Stimulated activated CD8-positive, alpha-beta memory T cell treated with anti-CD3 and anti-CD28 coated beads, Interleukin-15, amount 100 ng/mL, for 24 hours (primary cell): ENCODE results near the gene GARNL3.
A peak's percentile ranks its signal among the peaks of the same experiment; 100 is the strongest.

Experiments used
- DNase-seq: peaks from one replicate; pipeline ENCODE4 v3.0.0-alpha.2; 2020; ENCODE audit warnings: low read depth

GARNL3 gene

DNA sequence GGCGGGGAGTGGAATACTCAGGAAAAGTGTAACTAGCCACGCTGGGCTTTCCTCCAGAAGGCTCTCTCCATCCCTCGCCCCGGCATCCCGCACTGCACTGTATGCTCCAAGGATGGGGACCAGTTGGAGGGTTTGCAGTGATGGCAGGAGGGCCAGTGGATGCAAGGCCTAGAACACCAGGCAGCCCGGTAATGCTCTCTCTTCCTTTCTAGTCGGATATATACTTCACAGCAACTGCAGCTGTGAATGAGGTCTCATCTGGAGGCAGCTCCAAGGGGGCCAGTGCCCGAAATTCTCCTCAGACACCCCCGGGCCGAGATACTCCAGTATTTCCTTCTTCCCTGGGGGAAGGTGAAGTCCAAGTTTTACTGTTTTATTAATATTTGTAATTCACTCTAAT lies 122.4 kb downstream of the GARNL3 start:
- no peak for DNase-seq

DNA sequence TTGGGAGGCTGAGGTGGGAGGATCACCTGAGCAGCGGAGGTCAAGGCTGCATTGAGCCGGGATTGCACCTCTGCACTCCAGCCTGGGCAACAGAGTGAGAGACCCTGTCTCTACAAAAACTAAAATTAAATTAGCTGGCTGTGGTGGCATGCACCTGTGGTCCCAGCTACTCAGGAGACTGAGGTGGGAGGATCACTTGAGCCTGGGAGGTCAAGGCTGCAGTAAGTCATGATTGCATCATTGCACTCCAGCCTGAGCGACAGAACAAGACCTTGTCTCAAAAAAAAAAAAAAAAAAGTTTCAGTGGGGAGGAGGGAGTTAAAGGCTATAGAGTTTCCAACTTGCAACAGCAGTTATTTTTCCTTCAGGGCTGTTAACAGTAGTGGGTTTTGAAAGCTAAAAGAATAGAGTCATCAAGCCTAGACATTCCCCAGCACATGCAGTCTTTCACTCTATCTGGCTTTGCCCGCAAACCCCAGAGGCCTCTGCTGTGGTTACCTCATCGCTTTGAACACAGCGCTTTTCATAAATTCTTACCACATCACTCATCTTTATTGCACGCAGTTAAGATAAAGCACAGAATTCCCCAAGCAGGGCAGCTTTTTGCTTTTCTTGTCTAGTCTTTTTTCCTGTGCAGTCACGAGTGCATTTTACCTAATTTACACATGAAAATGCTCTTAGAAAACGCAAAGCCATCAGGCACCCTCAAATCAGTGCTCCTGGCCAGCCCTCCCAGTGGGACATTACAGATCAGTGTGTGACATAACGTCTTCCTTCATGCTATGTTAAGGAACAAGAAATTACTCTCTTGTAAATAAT lies 123.7 kb downstream of the GARNL3 start:
- peak; percentile 40 for DNase-seq

- DNase-seq = no peak
Observed at GRCh38 chr9:127388856-127389238, 124.3 kb downstream of the GARNL3 start.

DNA sequence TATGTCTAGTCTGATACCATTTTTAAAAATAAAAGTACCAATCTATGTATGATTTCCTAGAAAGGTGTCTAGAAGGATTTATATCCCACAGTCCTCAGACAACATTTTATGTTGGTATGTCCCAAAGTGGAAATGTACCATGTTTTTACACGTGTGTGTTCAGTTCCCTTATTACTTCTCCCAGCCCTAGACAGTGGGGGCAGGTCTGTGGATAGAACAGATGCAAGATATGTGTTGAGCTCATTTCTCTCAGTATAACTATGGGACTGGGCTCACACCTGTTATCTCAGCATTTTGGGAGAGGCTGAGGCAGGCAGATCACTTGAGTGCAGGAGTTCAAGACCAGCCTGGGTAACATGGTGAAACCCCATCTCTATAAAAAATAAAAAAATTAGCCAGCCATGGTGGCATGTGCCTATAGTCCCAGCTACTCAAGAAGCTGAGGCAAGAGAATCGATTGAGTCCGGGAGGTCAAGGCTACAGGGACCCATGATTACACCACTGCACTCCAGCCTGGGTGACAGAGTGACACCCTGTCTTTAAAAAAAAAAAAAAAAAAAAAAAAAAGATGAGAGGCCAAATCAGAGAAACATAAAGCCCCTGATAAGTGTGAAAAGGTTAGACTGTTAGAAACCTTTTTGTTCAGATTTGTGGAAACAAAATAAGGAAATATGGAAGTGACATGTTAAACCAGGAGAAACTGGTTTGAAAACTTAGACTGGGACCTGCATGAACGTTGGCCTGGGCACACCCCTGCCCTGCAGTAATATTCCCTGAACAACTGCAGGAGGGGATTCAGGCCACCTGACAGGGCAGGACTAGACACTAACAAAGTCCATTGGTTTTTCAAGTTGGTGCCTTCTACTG lies 125.0 kb downstream of the GARNL3 start:
- DNase-seq = no peak

DNA sequence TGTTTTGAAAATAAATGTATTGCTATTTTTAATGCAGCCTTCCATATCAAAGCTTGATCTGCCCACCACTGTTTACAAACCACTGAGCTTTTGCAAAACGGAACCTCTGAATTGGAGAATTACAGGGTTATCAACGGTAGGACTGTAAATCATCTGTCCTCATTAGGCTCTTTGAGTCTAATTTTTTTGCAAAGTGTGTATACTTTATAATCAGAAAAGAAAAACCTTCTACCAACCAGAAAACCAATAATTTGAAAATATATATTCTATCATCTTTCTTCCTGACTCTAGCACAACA lies 125.6 kb downstream of the GARNL3 start:
- no peak for DNase-seq

DNA sequence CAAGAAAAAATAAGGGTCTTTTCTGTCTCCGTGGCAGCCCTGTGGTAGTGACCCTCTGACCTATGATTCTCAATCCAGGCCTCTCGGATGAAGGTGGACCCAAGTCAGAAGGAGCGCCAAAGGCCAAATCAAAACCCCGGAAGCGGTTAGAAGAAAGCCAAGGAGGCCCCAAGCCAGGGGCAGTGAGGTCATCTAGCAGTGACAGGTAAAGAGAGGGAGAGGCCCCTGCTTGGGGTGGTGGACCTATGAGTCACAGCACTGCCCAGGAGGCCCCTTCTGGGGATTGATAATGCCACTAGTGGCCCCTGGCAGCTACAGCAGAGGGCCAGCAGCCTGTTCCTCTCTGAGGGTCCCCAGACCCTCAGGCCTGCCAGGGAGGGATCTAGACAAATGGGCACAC lies 126.0 kb downstream of the GARNL3 start:
- no peak for DNase-seq

DNA sequence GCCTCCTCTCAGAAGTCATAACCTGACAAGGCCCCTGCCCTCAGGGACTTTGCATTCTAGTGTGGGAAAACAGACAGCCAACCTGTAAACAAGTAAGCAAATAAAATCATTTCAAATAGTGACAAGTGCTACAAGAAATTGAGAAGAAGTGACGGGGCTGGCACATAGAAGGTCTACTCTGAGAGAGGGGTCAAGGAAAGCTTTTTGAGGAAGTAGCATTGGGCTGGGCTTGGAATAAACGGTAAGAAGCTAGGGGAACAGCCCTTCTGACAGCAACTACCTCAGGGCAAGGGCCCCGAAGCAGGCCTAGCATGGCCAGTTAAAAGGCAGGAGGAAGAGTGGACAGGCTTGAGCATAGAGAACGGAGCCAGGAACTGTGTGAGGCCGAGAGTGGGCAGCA lies 127.6 kb downstream of the GARNL3 start:
- DNase-seq = no peak

- DNase-seq = no peak
Observed at GRCh38 chr9:127392976-127393375, 128.4 kb downstream of the GARNL3 start.

DNA sequence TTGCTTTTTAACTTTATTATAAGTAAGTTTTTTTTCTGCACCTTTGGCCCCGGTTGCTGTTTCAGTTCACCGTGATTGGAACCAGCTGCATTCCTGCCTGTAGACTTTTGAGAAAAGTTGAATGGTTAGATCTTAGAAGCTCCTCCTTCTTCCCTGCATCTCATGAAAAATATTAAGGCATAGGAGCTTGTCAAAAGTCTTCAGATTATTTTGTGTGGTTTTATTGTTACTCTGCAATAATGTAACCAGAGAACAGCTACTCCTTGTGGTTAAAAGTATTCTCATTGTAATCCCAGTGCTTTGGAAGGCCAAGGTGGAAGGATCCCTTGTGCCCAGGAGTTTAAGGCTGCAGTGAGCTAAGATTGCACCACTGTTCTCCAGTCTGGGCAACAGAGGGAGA lies 129.1 kb downstream of the GARNL3 start:
- DNase-seq = no peak

GRCh38 chr9:127395497-127396252 lies 131.1 kb downstream of the GARNL3 start:
- no peak for DNase-seq

- no peak for DNase-seq
Observed at GRCh38 chr9:127396253-127396807, 131.8 kb downstream of the GARNL3 start.

- DNase-seq = peak; percentile 69
Observed at GRCh38 chr9:127396808-127397645, 132.5 kb downstream of the GARNL3 start, which contains the start of gene SLC2A8. Gene SLC2A8 (plus strand): TSS chr9:127397169. CDS start chr9:127397231, 62 bp downstream.

GRCh38 chr9:127397646-127398274 lies 133.2 kb downstream of the GARNL3 start:
- DNase-seq = no peak

DNA sequence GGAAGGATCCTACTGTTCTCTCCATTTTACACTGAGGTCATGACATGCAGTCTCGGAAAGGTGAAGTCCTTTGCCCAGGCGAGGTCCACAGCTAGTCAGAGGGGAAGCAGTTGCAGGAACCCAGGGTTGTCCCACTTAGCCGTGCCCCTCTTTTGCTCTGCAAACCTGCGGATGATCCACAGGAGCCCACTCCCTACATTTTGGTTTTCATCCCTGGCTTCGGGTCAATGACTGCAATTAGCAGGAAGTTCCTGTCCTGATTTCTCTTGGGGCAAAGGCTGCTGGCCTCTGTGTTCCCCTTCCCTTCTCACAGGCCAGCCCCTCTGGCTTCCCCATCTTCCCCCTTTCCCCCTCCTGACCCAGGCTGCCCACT lies 133.7 kb downstream of the GARNL3 start:
- DNase-seq = no peak

DNA sequence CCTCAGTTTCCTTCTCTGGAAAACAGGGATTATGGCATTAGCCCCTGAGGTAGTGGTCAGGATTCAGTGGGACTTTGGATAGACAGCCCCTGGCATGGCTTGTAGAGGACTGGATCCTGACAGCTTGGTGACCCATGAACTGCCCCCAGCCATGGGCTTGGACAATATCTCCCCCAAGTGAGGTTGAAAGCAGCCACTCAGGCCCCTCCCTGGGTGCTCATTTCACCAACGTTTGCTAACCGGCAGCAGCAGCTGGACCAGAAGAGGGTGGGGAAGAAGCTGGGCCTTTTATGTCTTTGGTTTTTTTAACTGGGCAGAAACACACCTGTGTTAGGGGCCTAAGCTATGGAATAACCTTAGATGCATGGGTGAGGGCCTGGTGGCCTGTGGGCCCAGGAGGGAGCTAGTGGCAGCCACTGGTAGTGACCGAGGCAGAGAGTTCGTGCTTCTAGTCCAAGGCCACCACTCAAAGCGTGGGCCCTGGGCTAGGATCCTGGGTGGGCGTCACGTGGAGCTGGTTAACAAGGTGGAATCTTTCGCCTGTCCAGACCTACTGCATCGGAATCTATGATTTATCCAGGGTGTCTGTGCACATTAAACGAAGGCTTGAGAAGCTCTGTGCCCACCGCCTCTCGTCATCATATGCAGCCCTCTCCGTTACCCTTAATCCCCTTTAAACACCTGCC lies 134.3 kb downstream of the GARNL3 start:
- DNase-seq = no peak

DNA sequence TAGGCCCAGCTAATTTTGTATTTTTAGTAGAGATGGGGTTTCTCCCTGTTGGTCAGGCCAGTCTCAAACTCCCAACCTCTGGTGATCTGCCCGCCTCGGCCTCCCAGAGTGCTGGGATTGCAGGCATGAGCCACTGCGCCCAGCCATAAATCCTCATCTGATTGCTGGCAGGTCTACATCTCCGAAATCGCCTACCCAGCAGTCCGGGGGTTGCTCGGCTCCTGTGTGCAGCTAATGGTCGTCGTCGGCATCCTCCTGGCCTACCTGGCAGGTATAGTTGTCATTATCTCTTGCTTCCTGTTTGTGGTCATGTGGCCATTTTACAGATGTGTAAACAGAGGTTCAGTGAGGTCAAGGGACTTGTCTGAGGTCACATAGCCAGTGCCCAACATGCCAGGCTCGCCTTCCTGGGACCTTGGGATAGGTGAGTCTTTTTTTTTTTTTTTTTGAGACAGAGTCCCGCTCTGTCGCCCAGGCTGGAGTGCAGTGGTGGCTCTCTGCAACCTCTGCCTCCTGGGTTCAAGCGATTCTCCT lies 135.2 kb downstream of the GARNL3 start:
- no peak for DNase-seq

- no peak for DNase-seq
Observed at GRCh38 chr9:127402401-127403090, 138.0 kb downstream of the GARNL3 start.

DNA sequence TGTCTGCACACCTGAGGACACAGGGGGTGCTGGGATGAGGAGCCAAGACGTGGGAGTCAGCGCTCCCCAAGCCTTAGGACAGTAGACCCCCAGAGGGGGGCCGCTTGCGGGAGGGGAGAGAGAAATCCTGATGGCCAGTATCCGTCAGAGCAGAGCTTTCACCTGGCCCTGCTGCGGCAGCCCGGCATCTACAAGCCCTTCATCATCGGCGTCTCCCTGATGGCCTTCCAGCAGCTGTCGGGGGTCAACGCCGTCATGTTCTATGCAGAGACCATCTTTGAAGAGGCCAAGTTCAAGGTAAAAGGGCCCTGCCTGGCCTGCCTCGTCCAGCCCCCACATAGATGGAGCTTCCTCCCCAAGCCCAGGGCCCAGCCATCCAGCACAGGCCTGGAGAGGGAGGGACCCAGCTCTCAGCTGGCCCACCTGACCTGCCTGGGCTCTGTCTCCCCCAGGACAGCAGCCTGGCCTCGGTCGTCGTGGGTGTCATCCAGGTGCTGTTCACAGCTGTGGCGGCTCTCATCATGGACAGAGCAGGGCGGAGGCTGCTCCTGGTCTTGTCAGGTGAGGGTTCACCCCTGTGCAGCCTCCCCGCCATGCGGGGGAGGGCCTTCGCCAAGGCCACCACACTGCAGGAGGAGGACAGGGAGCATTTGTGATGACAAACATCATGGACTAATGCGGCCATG lies 139.1 kb downstream of the GARNL3 start:
- no peak for DNase-seq

DNA sequence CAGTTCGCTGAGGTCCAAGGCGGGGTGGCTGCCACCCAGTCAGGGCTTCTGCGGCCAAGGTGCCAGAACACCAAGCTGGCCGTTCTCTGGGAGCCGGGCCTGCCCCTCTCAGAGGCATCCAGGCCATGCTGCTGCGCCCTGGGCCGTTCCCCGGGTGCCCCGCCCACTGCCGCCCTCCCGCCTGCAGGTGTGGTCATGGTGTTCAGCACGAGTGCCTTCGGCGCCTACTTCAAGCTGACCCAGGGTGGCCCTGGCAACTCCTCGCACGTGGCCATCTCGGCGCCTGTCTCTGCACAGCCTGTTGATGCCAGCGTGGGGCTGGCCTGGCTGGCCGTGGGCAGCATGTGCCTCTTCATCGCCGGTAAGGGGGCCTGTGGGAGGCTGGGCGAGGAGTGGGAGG lies 140.1 kb downstream of the GARNL3 start:
- no peak for DNase-seq
